HepG2 (cell line): ENCODE results near the gene KLHDC8B. TPM values are rescaled to one million over a fixed set of nuclear protein-coding genes. Genes with fewer than 3 reads are reported as not detected.

Experiments
- BORCS8-MEF2B ChIP-seq: sonication (generic); formaldehyde crosslinking; IDR thresholded peaks from 2 replicates; pipeline ENCODE4 v1.8.0; 2022; ENCODE audit warnings: mild to moderate bottlenecking, missing genetic modification reagents
- GATAD2A ChIP-seq: IDR thresholded peaks from 2 replicates; pipeline ENCODE4 v1.6.1; 2016
- GPN1 ChIP-seq: sonication (generic); formaldehyde crosslinking; IDR thresholded peaks from 2 replicates; pipeline ENCODE4 v1.5.1; 2020; ENCODE audit warnings: missing genetic modification reagents, borderline replicate concordance
- NCOR1 ChIP-seq: fragments of 200-600 bp; sonication (generic); IDR thresholded peaks from 2 replicates; pipeline ENCODE4 v1.7.0; 2017; ENCODE audit warnings: antibody characterized with exemption, low read length, borderline replicate concordance
- NRL ChIP-seq: sonication (generic); formaldehyde crosslinking; IDR thresholded peaks from 2 replicates; pipeline ENCODE4 v1.5.0; 2020; ENCODE audit warnings: missing genetic modification reagents, mild to moderate bottlenecking, moderate library complexity, borderline replicate concordance
- RBAK ChIP-seq: sonication (generic); formaldehyde crosslinking; IDR thresholded peaks from 2 replicates; pipeline ENCODE4 v1.5.1; 2020; ENCODE audit warnings: mild to moderate bottlenecking, missing genetic modification reagents
- REXO4 ChIP-seq: sonication (generic); formaldehyde crosslinking; IDR thresholded peaks from 2 replicates; pipeline ENCODE4 v1.8.0; 2022; ENCODE audit warnings: missing genetic modification reagents, mild to moderate bottlenecking, borderline replicate concordance
- SIN3A ChIP-seq: IDR thresholded peaks from 2 replicates; pipeline ENCODE4 v1.6.1; 2011; ENCODE audit warnings: low read depth, mild to moderate bottlenecking, control low read depth, low read length, borderline replicate concordance
- SMYD3 ChIP-seq: sonication (generic); formaldehyde crosslinking; IDR thresholded peaks from 2 replicates; pipeline ENCODE4 v1.8.1; 2023; ENCODE audit warnings: mild to moderate bottlenecking, missing genetic modification reagents
- SOX13 ChIP-seq, 3 experiments: fragments of 450-650 bp in 1 of 3; sonication (generic) in 1 of 3; formaldehyde crosslinking in 1 of 3; IDR thresholded peaks in 2 of 3; conservative IDR thresholded peaks in 1 of 3; 2 replicates each; pipeline versions ENCODE4 v1.5.0 to v1.6.1; 2016 to 2020; ENCODE audit warnings: antibody characterized with exemption in 1 of 3, mild to moderate bottlenecking in 1 of 3, missing compliant biosample characterization in 1 of 3, missing genetic modification reagents in 1 of 3, moderate library complexity in 1 of 3
- STAG1 ChIP-seq: sonication (generic); formaldehyde crosslinking; IDR thresholded peaks from 2 replicates; pipeline ENCODE4 v1.4.0; 2020; ENCODE audit warnings: missing genetic modification reagents
- TCF12 ChIP-seq, 2 experiments: fragments of 450-650 bp in 1 of 2; sonication (generic) in 1 of 2; formaldehyde crosslinking in 1 of 2; IDR thresholded peaks; 2 replicates each; pipeline versions ENCODE4 v1.6.1 to v1.8.0; 2017 to 2022; ENCODE audit warnings: antibody characterized with exemption in 1 of 2, mild to moderate bottlenecking in 1 of 2, missing genetic modification reagents in 1 of 2, moderate library complexity in 1 of 2
- ZBTB1 ChIP-seq: sonication (generic); formaldehyde crosslinking; IDR thresholded peaks from 2 replicates; pipeline ENCODE4 v1.4.0; 2020; ENCODE audit warnings: missing genetic modification reagents, borderline replicate concordance
- ZMAT3 ChIP-seq: sonication (generic); formaldehyde crosslinking; conservative IDR thresholded peaks from 2 replicates; pipeline ENCODE4 v1.7.0; 2021; ENCODE audit warnings: missing genetic modification reagents
- ZNF235 ChIP-seq: sonication (generic); formaldehyde crosslinking; IDR thresholded peaks from 2 replicates; pipeline ENCODE4 v1.8.1; 2023; ENCODE audit warnings: mild to moderate bottlenecking, missing genetic modification reagents, borderline replicate concordance
- ZNF343 ChIP-seq: sonication (generic); formaldehyde crosslinking; IDR thresholded peaks from 2 replicates; pipeline ENCODE4 v1.4.0; 2020; ENCODE audit warnings: mild to moderate bottlenecking, missing genetic modification reagents
- ZNF556 ChIP-seq: sonication (generic); formaldehyde crosslinking; IDR thresholded peaks from 2 replicates; pipeline ENCODE4 v1.4.0; 2020; ENCODE audit warnings: mild to moderate bottlenecking, missing genetic modification reagents, borderline replicate concordance
- polyA plus RNA-seq, 8 experiments: library from polyadenylated mRNA; depleted of rRNA in 3 of 8; stranded (reverse) in 7 of 8; unstranded in 1 of 8; fragments of >200 nt; fragmentation: Illumina TruSeq in 4 of 8; extraction: Trizol in 4 of 8; gene quantifications; 2 replicates each; pipeline versions ENCODE4 v1.2.1 to v1.2.3, GENCODE V29; 2011 to 2016; ENCODE audit warnings: low read depth in 4 of 8, missing spikeins in 1 of 8, mixed read lengths in 1 of 8; ENCODE audit not compliant: insufficient read depth in 1 of 8
- total RNA-seq, 5 experiments: library from RNA; depleted of rRNA; stranded (reverse); fragments of >200 nt; fragmentation: Illumina TruSeq; extraction: Trizol; gene quantifications; 2 replicates each; pipeline ENCODE4 v1.2.3, GENCODE V29; 2016; ENCODE audit warnings: low read depth in 1 of 5
- TF ChIP-seq, protein P1 (sequence below): sonication (generic); formaldehyde crosslinking; IDR thresholded peaks from 2 replicates; pipeline ENCODE4 v1.4.0; 2020; ENCODE audit warnings: missing genetic modification reagents, borderline replicate concordance
- TF ChIP-seq, protein P2 (sequence below): sonication (generic); formaldehyde crosslinking; IDR thresholded peaks from 2 replicates; pipeline ENCODE4 v1.5.0; 2020; ENCODE audit warnings: missing genetic modification reagents
- TF ChIP-seq, protein P3 (sequence below): sonication (generic); formaldehyde crosslinking; IDR thresholded peaks from 2 replicates; pipeline ENCODE4 v1.4.0; 2020; ENCODE audit warnings: mild to moderate bottlenecking, missing genetic modification reagents
- TF ChIP-seq, protein P4 (sequence below): sonication (generic); formaldehyde crosslinking; IDR thresholded peaks from 2 replicates; pipeline ENCODE4 v1.4.0; 2020; ENCODE audit warnings: missing genetic modification reagents, borderline replicate concordance

KLHDC8B gene
- total and polyA plus RNA-seq, 2 of the 13 experiments (the other 11 are each of a cell fraction or from before 2014, with no cell fraction given), result 17.2 to 17.8 TPM

DNA sequence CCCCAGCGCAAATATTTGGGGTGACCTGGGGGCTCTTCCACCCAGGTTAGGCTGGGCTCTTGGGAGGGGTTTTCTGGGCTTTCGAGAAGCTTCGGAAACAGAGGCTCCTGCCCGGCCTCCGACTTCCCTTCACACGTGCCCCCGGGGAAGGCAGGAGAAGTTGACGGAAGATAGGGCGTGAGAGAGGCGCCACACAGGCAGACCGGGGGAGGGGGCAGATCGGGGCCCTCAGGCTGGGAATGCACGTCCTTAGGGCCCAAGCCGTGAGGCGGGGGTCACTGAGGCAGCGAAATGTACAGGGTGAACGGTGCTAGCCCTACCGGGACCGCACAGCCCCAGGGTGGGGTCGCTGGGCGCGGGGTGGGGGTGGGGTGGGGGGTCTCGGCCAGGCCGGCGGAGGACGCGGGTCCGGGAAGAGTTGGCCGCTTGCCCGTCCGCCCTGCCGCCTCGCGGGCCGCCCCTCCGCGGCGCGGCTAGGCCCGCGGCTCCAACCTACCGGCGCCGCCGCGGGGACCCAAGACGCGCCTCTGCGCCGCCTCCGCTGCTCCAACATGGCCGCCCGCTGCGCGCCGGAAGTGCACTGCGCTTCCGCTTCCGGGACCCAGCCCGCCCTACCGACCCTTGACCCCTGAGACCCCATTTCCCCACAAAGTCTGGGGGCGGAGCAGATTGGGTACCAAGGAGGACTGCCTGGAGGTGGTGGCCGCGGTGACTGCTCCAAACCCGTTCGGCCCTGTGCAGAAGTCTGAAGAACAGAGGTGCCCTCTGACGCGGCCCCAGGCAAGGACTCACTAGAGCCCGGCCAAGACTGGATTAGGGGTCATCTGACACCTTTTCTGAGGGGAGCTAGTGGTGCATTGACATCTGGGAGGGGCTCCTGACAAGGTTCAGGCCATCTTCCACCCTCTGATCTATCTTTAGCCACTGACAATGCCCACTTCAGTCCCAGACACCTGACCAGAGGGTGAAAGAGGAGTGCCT is 5.3 kb upstream of the KLHDC8B start, which contains the start of gene CCDC71 (continued):
- TF ChIP-seq TCF12 (IDR thresholded peaks at IDR 0.05), result no peak
- TF ChIP-seq TCF12 (CRISPR knock-in tag; IDR thresholded peaks at IDR 0.05), result no peak
- no peak for TF ChIP-seq SOX13 (IDR thresholded peaks at IDR 0.05)
- peak in 1 of 2 experiments; percentile 33; a peak in 1 of 4 replicates for TF ChIP-seq SOX13 (CRISPR knock-in tag; conservative IDR thresholded peaks at IDR 0.05 in 1 of 2, IDR thresholded peaks at IDR 0.05 in 1 of 2)
- TF ChIP-seq, protein P1, sequence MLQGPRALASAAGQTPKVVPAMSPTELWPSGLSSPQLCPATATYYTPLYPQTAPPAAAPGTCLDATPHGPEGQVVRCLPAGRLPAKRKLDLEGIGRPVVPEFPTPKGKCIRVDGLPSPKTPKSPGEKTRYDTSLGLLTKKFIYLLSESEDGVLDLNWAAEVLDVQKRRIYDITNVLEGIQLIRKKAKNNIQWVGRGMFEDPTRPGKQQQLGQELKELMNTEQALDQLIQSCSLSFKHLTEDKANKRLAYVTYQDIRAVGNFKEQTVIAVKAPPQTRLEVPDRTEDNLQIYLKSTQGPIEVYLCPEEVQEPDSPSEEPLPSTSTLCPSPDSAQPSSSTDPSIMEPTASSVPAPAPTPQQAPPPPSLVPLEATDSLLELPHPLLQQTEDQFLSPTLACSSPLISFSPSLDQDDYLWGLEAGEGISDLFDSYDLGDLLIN (CRISPR knock-in tag), result no peak
- peak; percentile 48 for TF ChIP-seq GATAD2A
- TF ChIP-seq BORCS8-MEF2B (CRISPR knock-in tag), result no peak
- peak; percentile 61; the same call in 1 of the 2 replicates for TF ChIP-seq NRL (CRISPR knock-in tag)
- no peak for TF ChIP-seq REXO4
- no peak for TF ChIP-seq RBAK (CRISPR knock-in tag)
- no peak for TF ChIP-seq SMYD3
- no peak for TF ChIP-seq STAG1 (CRISPR knock-in tag)
- TF ChIP-seq ZMAT3 (CRISPR knock-in tag), result no peak
- TF ChIP-seq, protein P2, sequence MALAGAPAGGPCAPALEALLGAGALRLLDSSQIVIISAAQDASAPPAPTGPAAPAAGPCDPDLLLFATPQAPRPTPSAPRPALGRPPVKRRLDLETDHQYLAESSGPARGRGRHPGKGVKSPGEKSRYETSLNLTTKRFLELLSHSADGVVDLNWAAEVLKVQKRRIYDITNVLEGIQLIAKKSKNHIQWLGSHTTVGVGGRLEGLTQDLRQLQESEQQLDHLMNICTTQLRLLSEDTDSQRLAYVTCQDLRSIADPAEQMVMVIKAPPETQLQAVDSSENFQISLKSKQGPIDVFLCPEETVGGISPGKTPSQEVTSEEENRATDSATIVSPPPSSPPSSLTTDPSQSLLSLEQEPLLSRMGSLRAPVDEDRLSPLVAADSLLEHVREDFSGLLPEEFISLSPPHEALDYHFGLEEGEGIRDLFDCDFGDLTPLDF (CRISPR knock-in tag), result no peak
- TF ChIP-seq ZBTB1, result no peak
- peak; percentile 40; the same call in 1 of the 2 replicates for TF ChIP-seq SIN3A
- TF ChIP-seq, protein P3, sequence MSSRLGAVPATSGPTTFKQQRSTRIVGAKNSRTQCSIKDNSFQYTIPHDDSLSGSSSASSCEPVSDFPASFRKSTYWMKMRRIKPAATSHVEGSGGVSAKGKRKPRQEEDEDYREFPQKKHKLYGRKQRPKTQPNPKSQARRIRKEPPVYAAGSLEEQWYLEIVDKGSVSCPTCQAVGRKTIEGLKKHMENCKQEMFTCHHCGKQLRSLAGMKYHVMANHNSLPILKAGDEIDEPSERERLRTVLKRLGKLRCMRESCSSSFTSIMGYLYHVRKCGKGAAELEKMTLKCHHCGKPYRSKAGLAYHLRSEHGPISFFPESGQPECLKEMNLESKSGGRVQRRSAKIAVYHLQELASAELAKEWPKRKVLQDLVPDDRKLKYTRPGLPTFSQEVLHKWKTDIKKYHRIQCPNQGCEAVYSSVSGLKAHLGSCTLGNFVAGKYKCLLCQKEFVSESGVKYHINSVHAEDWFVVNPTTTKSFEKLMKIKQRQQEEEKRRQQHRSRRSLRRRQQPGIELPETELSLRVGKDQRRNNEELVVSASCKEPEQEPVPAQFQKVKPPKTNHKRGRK (CRISPR knock-in tag), result no peak
- no peak for TF ChIP-seq ZNF235 (CRISPR knock-in tag)
- no peak for TF ChIP-seq ZNF556 (CRISPR knock-in tag)
- TF ChIP-seq NCOR1, result no peak; the same call in 1 of the 2 replicates
- TF ChIP-seq GPN1 (CRISPR knock-in tag), result no peak
- peak; percentile 63 for TF ChIP-seq ZNF343 (CRISPR knock-in tag)
- TF ChIP-seq, protein P4, sequence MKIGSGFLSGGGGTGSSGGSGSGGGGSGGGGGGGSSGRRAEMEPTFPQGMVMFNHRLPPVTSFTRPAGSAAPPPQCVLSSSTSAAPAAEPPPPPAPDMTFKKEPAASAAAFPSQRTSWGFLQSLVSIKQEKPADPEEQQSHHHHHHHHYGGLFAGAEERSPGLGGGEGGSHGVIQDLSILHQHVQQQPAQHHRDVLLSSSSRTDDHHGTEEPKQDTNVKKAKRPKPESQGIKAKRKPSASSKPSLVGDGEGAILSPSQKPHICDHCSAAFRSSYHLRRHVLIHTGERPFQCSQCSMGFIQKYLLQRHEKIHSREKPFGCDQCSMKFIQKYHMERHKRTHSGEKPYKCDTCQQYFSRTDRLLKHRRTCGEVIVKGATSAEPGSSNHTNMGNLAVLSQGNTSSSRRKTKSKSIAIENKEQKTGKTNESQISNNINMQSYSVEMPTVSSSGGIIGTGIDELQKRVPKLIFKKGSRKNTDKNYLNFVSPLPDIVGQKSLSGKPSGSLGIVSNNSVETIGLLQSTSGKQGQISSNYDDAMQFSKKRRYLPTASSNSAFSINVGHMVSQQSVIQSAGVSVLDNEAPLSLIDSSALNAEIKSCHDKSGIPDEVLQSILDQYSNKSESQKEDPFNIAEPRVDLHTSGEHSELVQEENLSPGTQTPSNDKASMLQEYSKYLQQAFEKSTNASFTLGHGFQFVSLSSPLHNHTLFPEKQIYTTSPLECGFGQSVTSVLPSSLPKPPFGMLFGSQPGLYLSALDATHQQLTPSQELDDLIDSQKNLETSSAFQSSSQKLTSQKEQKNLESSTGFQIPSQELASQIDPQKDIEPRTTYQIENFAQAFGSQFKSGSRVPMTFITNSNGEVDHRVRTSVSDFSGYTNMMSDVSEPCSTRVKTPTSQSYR (CRISPR knock-in tag), result no peak
